GM12875 (cell line): Measurements from ENCODE around the gene SLC19A1.

Experiments used
- H3K4me3 ChIP-seq: one replicate; pipeline ENCODE4 v1.5.1; 2011; ENCODE audit warnings: low read depth, low read length, control low read depth
- TF ChIP-seq, protein P1 (sequence below): IDR thresholded peaks from 2 replicates; pipeline ENCODE4 v1.5.1; 2011; ENCODE audit warnings: low read depth, mild to moderate bottlenecking, control low read depth, inconsistent platforms, low read length, moderate library complexity, borderline replicate concordance; ENCODE audit not compliant: insufficient read depth

The SLC19A1 gene

DNA sequence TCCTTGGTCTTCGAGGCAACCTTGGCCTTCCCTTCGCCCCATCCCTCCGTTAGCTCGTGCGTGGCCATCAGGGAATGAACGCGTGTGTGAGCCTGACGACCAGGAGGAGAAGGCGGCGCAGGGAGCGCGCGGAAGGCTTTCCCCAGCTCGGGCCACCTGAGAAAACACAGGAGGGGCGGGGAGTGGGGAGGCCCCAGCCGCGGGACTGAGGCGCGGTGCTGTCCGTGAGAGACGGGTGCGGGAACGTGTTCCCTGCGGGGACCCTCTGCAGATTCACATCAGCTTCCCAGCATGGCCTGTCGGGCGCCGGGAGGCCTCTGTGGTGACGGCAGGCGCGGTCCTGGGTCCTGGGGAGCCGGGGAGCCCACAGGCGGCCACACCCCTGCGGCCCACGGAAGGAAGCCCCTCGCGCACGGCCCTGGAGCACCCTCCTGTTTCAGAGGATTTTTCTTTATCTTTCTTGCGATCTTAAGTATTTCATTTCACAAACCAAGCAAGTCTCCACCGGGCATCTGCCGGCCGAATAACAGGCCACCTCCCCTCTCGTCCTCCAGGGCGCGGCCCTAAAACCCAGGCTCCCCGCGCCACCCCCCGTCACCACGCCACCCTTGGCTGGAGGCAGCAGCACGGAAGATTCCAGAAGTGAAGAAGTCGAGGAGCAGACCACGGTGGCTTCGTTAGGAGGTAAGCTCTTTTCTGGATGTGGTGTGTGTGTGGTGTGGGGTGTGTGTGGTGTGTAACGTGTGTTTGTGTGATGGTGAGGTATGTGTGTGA, 66.3 kb downstream of the SLC19A1 start:
- TF ChIP-seq, protein P1, sequence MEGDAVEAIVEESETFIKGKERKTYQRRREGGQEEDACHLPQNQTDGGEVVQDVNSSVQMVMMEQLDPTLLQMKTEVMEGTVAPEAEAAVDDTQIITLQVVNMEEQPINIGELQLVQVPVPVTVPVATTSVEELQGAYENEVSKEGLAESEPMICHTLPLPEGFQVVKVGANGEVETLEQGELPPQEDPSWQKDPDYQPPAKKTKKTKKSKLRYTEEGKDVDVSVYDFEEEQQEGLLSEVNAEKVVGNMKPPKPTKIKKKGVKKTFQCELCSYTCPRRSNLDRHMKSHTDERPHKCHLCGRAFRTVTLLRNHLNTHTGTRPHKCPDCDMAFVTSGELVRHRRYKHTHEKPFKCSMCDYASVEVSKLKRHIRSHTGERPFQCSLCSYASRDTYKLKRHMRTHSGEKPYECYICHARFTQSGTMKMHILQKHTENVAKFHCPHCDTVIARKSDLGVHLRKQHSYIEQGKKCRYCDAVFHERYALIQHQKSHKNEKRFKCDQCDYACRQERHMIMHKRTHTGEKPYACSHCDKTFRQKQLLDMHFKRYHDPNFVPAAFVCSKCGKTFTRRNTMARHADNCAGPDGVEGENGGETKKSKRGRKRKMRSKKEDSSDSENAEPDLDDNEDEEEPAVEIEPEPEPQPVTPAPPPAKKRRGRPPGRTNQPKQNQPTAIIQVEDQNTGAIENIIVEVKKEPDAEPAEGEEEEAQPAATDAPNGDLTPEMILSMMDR: no peak
- no peak overlapping the region for H3K4me3 ChIP-seq

DNA sequence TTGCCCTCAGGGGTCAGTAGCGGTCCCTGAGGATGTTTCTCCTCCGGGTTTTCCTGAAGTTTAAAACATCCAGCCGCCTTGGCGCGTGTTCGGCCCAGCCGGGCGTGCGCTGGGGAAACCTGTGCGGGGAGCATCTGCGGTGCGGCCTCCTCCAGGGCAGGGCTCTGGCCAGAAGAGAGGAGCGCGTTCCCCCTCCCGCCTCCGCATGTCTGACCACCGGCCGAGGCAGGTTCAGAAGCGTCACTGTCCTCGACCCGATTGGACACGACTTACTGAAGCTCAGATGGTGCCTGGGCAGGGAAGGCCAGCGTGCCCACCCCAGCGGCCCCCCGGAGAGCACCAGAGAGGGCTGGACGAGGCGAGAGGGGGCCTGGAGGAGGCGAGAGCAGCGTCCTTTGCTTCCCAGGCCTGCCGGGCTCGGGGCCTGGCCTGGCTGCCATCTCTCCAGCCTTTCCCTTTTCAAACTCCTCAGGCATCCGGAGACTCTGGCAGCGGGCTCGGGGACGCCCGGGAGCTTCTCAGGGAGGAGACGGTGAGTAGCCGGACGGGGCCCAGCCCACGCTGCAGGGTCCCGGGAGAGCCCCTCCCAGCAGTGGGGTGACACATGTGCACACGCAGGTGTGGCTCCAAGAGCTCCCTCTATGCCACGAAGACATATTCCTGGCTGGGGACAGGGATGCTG, 67.1 kb downstream of the SLC19A1 start:
- no peak overlapping the region for H3K4me3 ChIP-seq
- TF ChIP-seq, protein P1: no peak

DNA sequence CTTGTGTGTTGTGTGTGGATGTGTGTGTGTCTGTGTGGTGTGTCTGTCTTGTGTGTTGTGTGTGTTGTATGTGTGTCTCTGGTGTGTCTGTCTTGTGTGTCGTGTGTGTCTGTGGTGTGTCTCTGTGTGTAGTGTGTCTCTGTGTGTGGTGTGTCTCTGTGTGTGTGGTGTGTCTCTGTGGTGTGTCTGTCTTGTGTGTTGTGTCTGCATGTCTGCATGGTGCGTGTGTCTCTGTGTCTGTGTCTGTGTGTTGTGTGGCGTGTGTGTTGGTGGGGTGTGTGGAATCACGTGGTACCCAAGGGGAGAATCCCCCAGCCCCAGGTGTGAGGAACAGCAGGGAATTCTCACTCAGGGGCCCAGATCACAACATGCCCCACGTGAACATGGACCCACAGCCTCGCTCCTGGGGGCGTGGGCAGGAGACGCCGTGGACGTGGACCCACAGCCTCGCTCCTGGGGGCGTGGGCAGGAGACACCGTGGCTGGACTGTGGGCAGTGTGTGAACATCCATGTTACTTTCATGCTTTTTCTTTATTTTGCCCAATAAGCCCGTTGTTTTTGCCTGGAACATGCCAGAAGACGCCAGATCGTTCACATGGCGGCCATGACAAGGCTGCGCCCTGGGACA, 67.8 kb downstream of the SLC19A1 start:
- TF ChIP-seq, protein P1: no peak
- H3K4me3 ChIP-seq: no peak overlapping the region

DNA sequence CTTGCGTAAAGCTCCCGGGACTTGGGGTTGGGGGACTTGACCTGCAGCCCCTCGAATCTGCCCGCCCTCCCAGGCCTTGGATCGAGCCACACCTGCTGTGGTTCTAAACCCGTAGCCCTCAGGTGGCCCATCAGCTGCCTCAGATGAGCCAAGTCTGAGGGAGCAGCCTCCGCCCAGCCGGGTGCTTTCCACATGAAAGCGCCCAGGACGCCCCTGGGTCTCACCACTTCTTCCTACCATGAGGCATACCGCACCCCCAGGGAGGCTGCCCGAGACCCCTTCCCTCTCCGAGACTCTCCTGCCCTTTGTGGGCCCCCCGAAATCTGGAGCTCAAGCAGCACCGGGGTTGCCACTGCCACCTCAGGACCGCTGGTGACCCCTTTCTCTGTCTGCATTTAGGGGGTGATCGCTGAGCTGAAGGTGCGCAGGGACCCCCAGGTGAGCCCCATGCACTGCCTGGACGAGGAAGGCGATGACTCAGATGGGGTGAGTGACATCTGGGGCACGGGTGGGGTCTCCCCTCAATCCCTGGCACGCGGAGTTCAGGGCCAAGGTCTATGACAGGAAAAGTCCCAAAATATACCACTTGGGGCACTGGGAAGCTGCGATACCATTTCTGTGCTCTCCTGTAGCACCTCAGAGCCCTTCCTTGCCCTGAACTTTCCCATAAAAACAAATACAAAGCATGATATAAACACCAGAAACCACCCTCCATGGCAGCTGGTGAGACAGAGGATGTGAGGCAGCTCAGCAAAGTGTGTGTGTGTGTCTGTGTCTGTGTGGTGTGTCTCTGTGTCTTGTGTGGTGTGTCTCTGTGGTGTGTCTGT, 68.5 kb downstream of the SLC19A1 start:
- TF ChIP-seq, protein P1: no peak

DNA sequence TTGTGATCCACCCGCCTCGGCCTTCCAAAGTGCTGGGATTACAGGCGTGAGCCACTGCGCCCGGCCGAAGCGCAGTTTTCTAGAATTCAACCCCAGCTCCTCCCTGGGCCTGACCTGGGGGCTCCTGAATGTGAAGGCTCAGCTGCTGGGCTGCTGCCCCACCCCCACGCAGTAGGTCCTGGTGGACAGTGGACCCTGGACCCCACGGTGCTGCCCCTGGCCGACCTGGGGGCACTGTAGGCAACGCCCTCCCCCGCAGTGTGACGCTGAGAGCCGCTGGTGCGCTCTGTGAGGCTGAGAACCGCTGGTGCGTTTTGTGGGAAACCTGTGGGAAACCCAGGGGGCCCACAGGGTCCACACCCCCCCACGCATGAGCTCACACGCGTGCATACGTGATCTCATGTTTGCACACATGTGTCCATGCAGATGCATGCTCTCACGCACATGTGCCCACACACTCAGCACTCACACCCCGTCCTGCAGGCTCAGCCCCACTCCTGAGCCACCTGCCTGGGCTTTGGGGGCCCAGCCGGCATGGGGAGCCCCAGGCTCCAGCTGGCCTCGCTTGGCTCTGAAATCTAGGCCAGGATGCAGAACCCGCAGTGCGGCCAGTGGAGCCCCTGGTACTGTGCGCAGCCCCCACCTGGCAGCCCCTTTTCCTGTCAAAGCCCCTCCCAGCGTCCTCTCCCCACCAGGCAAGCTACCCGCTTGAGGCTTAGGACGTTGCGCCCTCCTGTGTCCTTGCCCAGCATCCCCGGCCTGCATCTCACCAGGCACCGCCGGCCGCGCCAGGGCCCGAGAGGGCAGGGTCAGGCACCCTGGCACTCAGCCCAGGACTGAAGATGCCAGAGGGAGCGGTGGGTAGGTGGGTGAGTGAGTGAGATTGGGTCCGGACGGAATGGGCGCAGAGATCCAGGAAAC, 69.5 kb downstream of the SLC19A1 start:
- TF ChIP-seq, protein P1: no peak
- H3K4me3 ChIP-seq: no peak overlapping the region

More for the DNA sequence above, 68.5 kb downstream of the SLC19A1 start:
- H3K4me3 ChIP-seq: no peak overlapping the region
